Breast epithelium (tissue), 4 donors: ENCODE results near the gene ODF4. TPM values are rescaled to one million over a fixed set of nuclear protein-coding genes. Genes with fewer than 3 reads are reported as not detected.

ENCODE experiments used
- DNase-seq, 2 donors: peaks; one replicate each; pipeline ENCODE4 v3.0.0-alpha.2; 2019; ENCODE audit warnings: low spot score in 2 of 2
- H3K27ac ChIP-seq, 2 donors: fragments of 200-600 bp; sonication (generic) in 1 of 2; one replicate each; pipeline ENCODE4 v1.5.1; 2016 to 2019; ENCODE audit warnings: mild to moderate bottlenecking in 1 of 2
- H3K27me3 ChIP-seq, 2 donors: fragments of 200-600 bp; sonication (generic) in 1 of 2; one replicate each; pipeline versions ENCODE4 v1.5.1 to v1.6.0; 2017 to 2019; ENCODE audit warnings: control low read depth in 1 of 2, mild to moderate bottlenecking in 1 of 2
- H3K36me3 ChIP-seq: fragments of 200-600 bp; one replicate; pipeline ENCODE4 v1.5.1; 2019
- H3K4me1 ChIP-seq, 2 donors: fragments of 200-600 bp; sonication (generic); one replicate each; pipeline ENCODE4 v1.5.1; 2016 to 2019; ENCODE audit warnings: control low read depth in 1 of 2
- H3K4me3 ChIP-seq, 3 donors: fragments of 200-600 bp; sonication (generic); 1 replicate in 2 of 3; 2 replicates in 1 of 3; pipeline ENCODE4 v1.5.1; 2016 to 2019; ENCODE audit warnings: mild to moderate bottlenecking in 3 of 3, moderate library complexity in 2 of 3
- H3K9me3 ChIP-seq, 2 donors: fragments of 200-600 bp; sonication (generic) in 1 of 2; one replicate each; pipeline ENCODE4 v1.5.1; 2016 to 2019; ENCODE audit warnings: control low read depth in 1 of 2
- CTCF ChIP-seq, 3 donors: fragments of 450-650 bp; IDR thresholded peaks; one replicate each; pipeline ENCODE4 v1.5.1; 2016 to 2017; ENCODE audit warnings: antibody characterized with exemption in 3 of 3, mild to moderate bottlenecking in 3 of 3, moderate library complexity in 3 of 3
- POLR2A ChIP-seq: fragments of 450-650 bp; IDR thresholded peaks from one replicate; pipeline ENCODE4 v1.6.1; 2016; ENCODE audit warnings: antibody characterized with exemption, mild to moderate bottlenecking, moderate library complexity
- POLR2AphosphoS5 ChIP-seq, 3 donors: sonication (generic); formaldehyde crosslinking; IDR thresholded peaks; one replicate each; pipeline ENCODE4 v1.6.1; 2017; ENCODE audit warnings: antibody characterized with exemption in 3 of 3
- intact Hi-C: fragments of 100-400 bp; cut with DNase I; formaldehyde crosslinking; loops from one replicate; pipeline ENCODE4 v1.15.1; 2023; ENCODE audit warnings: low total_unique reads
- total RNA-seq, 3 donors: library from RNA; depleted of rRNA; stranded (reverse); fragments of >200 nt; gene quantifications; one replicate each; pipeline ENCODE4 v1.1.0, GENCODE V29; 2016

The ODF4 gene
- total RNA-seq, 3 donors from 2014 or later, result not detected

DNA sequence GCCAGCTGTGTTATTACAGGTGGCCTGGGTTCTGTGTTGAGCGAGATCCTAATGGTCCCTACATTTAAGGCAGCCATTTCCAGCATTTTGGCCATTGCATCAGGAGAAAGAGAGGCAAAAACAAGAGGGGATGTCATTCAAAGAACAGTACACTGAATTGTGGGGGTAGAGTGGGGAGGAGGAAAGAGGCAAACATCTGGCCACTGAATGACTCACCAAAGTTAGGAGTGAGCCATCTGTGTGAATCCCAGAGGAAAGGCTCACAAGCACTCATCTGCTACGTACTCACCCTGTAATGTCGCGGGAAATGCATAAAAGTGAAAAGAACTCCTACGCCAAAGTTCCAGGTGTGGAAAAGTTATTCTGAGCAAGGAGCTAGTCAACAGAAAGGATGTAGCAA lies 20.1 kb downstream of the ODF4 start:
- peak overlapping the region; percentile 42 to 66 for H3K27ac ChIP-seq
- intact Hi-C loops, result no loop called here
- H3K9me3 ChIP-seq, result no peaks in the 10 kb centered on the region
- no peaks in the 10 kb centered on the region for H3K4me1 ChIP-seq
- TF ChIP-seq POLR2A (no peak), CTCF (IDR thresholded peaks at IDR 0.05) (no peak), POLR2AphosphoS5 (IDR thresholded peaks at IDR 0.05) (no peak)
- no peaks in the 10 kb centered on the region for H3K36me3 ChIP-seq
- no peaks in the 10 kb centered on the region for H3K27me3 ChIP-seq
- no peak for DNase-seq
- H3K4me3 ChIP-seq, result no peak overlapping the region

DNA sequence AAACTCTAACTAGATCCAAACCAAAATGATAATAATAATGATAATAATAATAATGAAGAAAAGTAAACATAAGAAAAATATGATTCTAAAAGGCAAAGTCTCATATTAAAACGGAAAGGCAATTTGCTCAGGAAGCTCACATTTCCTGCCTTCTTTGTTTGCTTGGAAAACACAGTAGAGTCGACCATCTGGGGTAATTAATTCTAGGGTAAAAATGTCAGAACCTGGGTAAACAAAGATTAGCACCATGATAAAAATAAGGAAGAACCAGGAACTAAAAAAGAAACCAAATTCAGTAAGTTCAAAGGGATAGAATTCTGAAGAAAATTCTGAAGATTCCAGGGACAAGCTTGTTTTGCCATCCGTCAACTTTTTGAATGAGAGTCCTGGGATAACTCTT lies 20.6 kb downstream of the ODF4 start:
- no peak for TF ChIP-seq POLR2A
- TF ChIP-seq POLR2AphosphoS5 (IDR thresholded peaks at IDR 0.05), result no peak
- TF ChIP-seq CTCF (IDR thresholded peaks at IDR 0.05), result no peak
- no peaks in the 10 kb centered on the region for H3K36me3 ChIP-seq
- no peaks in the 10 kb centered on the region for H3K9me3 ChIP-seq
- no peak overlapping the region for H3K27ac ChIP-seq
- intact Hi-C loops, result no loop called here
- H3K4me1 ChIP-seq, result no peaks in the 10 kb centered on the region
- H3K27me3 ChIP-seq, result no peaks in the 10 kb centered on the region
- DNase-seq, result no peak
- no peak overlapping the region for H3K4me3 ChIP-seq

DNA sequence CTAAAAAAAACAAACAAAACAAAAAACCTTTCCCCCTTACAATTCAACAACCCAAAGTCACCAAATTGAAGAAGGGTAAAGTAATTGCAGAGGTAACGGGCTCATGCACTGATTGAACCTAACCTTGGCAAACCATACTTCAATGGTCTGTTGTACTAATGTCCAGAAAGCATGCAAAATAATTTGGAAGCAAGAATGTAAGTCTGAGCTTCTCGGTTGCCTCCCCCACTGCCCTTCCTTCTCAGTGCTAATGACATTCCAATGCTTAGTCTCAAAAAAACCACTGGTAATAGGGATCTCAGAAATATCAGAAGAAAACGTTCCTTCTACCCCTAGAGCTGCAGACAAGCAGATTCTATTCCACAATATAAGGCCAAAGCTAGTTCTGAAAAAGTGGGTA lies 21.1 kb downstream of the ODF4 start:
- no peak for DNase-seq
- Histone ChIP-seq H3K9me3 (no peaks in the 10 kb centered on the region), H3K27ac (peak overlapping the region in 1 of 2 donors; percentile 76), H3K27me3 (no peaks in the 10 kb centered on the region), H3K36me3 (no peaks in the 10 kb centered on the region), H3K4me1 (no peaks in the 10 kb centered on the region), H3K4me3 (no peak overlapping the region)
- TF ChIP-seq POLR2A (no peak), POLR2AphosphoS5 (IDR thresholded peaks at IDR 0.05) (no peak), CTCF (IDR thresholded peaks at IDR 0.05) (no peak)
- intact Hi-C loops, result no loop called here

GRCh38 chr17:8362651-8363332 lies 23.2 kb downstream of the ODF4 start:
- TF ChIP-seq POLR2A (no peak), POLR2AphosphoS5 (IDR thresholded peaks at IDR 0.05) (no peak), CTCF (IDR thresholded peaks at IDR 0.05) (no peak)
- Histone ChIP-seq H3K27me3 (no peaks in the 10 kb centered on the region), H3K4me1 (no peaks in the 10 kb centered on the region), H3K36me3 (no peaks in the 10 kb centered on the region), H3K27ac (peak overlapping the region in 1 of 2 donors; percentile 3), H3K9me3 (no peaks in the 10 kb centered on the region), H3K4me3 (no peak overlapping the region)
- intact Hi-C loops, result no loop called here
- DNase-seq, result no peak

DNA sequence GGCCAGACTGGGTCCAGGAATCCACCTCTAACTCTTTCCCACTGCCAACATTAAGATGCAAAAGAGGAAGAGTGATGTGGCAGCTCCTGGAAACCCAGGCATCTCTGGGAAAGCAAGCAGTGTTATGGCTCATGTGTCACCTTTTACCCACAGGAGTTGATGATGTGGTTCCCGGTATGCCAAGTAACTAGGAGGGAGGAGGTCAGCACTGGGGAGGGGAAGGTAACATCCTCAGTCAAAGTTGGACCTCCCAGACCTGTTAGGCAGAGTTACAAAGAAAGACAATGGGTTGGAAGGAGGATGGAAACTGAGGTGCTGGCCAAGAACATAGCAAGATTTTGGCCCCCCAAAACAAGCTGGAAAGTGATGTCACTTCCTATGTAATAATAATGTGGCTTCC lies 25.5 kb downstream of the ODF4 start:
- no peaks in the 10 kb centered on the region for H3K4me1 ChIP-seq
- intact Hi-C loops, result no loop called here
- DNase-seq, result no peak
- no peak overlapping the region for H3K4me3 ChIP-seq
- H3K27me3 ChIP-seq, result no peaks in the 10 kb centered on the region
- H3K36me3 ChIP-seq, result no peaks in the 10 kb centered on the region
- H3K27ac ChIP-seq, result peak overlapping the region; percentile 55 to 79
- no peaks in the 10 kb centered on the region for H3K9me3 ChIP-seq
- TF ChIP-seq POLR2A, result no peak
- no peak for TF ChIP-seq CTCF (IDR thresholded peaks at IDR 0.05)
- TF ChIP-seq POLR2AphosphoS5 (IDR thresholded peaks at IDR 0.05), result peak; percentile 10 to 44 (median 36)
